Neural progenitor cell (in vitro differentiated cells): Measurements from ENCODE around the gene SIRPB2.

Experiments
- EZH2 ChIP-seq: fragments of 200-600 bp; sonication (generic); IDR thresholded peaks from 2 replicates; pipeline ENCODE4 v1.6.1; 2017; ENCODE audit warnings: antibody characterized with exemption, mild to moderate bottlenecking, moderate library complexity
- EZH2phosphoT487 ChIP-seq: fragments of 200-600 bp; sonication (generic); IDR thresholded peaks from 2 replicates; pipeline ENCODE4 v1.6.1; 2017; ENCODE audit warnings: antibody characterized with exemption
- TF ChIP-seq, protein P1 (sequence below): fragments of 200-600 bp; sonication (generic); IDR thresholded peaks from 2 replicates; pipeline ENCODE4 v1.5.1; 2017; ENCODE audit warnings: antibody characterized with exemption, mild to moderate bottlenecking

DNA sequence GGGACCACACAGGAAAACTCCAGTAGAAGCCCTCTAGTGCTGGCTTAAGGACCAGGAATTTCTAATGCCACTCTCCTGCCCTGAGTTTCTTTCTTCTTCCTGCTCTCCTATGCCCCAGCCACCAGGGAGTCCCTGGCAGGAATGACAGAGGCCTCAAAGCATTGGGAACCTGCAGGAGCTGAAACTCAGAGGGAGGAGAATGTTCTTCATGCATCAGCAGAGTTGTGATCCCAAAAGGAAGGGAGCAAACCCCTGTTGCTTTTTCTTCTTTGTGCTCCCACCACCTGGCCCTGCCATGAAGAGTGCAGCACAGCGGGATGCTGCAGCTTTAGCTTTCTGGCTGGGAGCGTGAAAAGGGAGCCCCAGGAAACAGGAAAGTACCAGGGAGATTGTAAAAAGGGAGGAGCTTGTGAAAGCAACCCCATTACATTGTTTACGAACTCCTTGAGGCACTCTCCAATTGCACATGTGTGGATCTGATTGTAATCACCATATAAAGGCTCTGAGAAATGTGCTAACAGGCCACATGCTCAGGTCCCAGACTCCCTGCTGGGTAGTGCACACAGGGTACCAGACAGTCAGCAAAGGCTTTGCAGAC lies 63.7 kb downstream of the SIRPB2 start:
- TF ChIP-seq EZH2phosphoT487 (peak; percentile 27), EZH2 (no peak)
- TF ChIP-seq, protein P1, sequence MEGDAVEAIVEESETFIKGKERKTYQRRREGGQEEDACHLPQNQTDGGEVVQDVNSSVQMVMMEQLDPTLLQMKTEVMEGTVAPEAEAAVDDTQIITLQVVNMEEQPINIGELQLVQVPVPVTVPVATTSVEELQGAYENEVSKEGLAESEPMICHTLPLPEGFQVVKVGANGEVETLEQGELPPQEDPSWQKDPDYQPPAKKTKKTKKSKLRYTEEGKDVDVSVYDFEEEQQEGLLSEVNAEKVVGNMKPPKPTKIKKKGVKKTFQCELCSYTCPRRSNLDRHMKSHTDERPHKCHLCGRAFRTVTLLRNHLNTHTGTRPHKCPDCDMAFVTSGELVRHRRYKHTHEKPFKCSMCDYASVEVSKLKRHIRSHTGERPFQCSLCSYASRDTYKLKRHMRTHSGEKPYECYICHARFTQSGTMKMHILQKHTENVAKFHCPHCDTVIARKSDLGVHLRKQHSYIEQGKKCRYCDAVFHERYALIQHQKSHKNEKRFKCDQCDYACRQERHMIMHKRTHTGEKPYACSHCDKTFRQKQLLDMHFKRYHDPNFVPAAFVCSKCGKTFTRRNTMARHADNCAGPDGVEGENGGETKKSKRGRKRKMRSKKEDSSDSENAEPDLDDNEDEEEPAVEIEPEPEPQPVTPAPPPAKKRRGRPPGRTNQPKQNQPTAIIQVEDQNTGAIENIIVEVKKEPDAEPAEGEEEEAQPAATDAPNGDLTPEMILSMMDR: peak; percentile 18
